ENCODE data around the gene GCAT. TPM values are rescaled to one million over a fixed set of nuclear protein-coding genes. Genes with fewer than 3 reads are reported as not detected.

GCAT gene
- total and polyA plus RNA-seq, 11 donors: 25.2 to 83.6 (median 39.7) TPM

GRCh38 chr22:37819105-37819433 lies 11.3 kb downstream of the GCAT start:
- WGBS, 4 donors: 38 to 46% (median 42%) methylated on average over 14 of the region's 14 CpGs
- Histone ChIP-seq H3K4me3 (peak overlapping the region in 11 of 12 donors; percentile 14 to 62 (median 47)), H3K36me3 (peaks cover 0 to 14% (median 8%) of the 10 kb centered on the region in 9 donors), H3K4me1 (peaks cover 2 to 20% (median 18%) of the 10 kb centered on the region in 12 donors), H3K27me3 (peaks cover 0 to 29% (median 5%) of the 10 kb centered on the region in 9 donors), H3K9me3 (no peaks in the 10 kb centered on the region), H3K27ac (no peak overlapping the region)
- ATAC-seq: peak in 2 of 4 donors; percentile 1
- intact Hi-C loops (cut with DNase I): loop anchor here in 7 of 10 donors (2.0 to 10.0 kb wide), 5 partner anchors 44 to 148 kb away; no protein-coding TSS in a partner anchor
- no peak for DNase-seq
- TF ChIP-seq CTCF (IDR thresholded peaks at IDR 0.05): no peak
- no peak for TF ChIP-seq POLR2A (IDR thresholded peaks at IDR 0.05)

GRCh38 chr22:37820350-37820749 lies 12.6 kb downstream of the GCAT start:
- no peak overlapping the region for H3K27ac ChIP-seq
- TF ChIP-seq POLR2A (IDR thresholded peaks at IDR 0.05): no peak
- TF ChIP-seq CTCF (IDR thresholded peaks at IDR 0.05): no peak
- DNase-seq: no peak
- peaks cover 0 to 13% (median 0%) of the 10 kb centered on the region in 9 donors for H3K36me3 ChIP-seq
- no peaks in the 10 kb centered on the region for H3K9me3 ChIP-seq
- no peak for ATAC-seq
- 90 to 92% (median 92%) methylated on average over 5 of the region's 5 CpGs for WGBS, 4 donors
- intact Hi-C loops (cut with DNase I): no loop called here
- no peak overlapping the region for H3K4me3 ChIP-seq
- peaks cover 2 to 30% (median 18%) of the 10 kb centered on the region in 12 donors for H3K4me1 ChIP-seq
- peaks cover 0 to 33% (median 5%) of the 10 kb centered on the region in 9 donors for H3K27me3 ChIP-seq

GRCh38 chr22:37822079-37822833 lies 14.5 kb downstream of the GCAT start:
- peaks cover 0 to 33% (median 5%) of the 10 kb centered on the region in 9 donors for H3K27me3 ChIP-seq
- intact Hi-C loops (cut with DNase I): no loop called here

GRCh38 chr22:37823134-37823985 lies 15.6 kb downstream of the GCAT start, which contains the start of gene GALR3:
Gene GALR3, plus strand, starts transcription at chr22:37823382. Its CDS starts 25 bp downstream, at chr22:37823407.
- H3K36me3 ChIP-seq: peaks cover 0 to 1% (median 0%) of the 10 kb centered on the region in 9 donors
- H3K27me3 ChIP-seq: peaks cover 0 to 32% (median 5%) of the 10 kb centered on the region in 9 donors
- DNase-seq: no peak
- WGBS, 4 donors: 69 to 76% (median 72%) methylated on average over 17 to 21 of the region's 21 CpGs
- no peak for ATAC-seq
- intact Hi-C loops (cut with DNase I): no loop called here
- peak within 1 kb of the TSS in 1 of 12 donors; percentile 51 for H3K4me3 ChIP-seq
- H3K9me3 ChIP-seq: no peaks in the 10 kb centered on the region
- H3K27ac ChIP-seq: no peak within 1 kb of the TSS
- TF ChIP-seq POLR2A (IDR thresholded peaks at IDR 0.05) (no peak), CTCF (IDR thresholded peaks at IDR 0.05) (no peak)
- H3K4me1 ChIP-seq: peaks cover 0 to 31% (median 11%) of the 10 kb centered on the region in 12 donors

More at GRCh38 chr22:37822079-37822833, 14.5 kb downstream of the GCAT start:
- DNase-seq (no peak), ATAC-seq (no peak)
- no peak for TF ChIP-seq POLR2A (IDR thresholded peaks at IDR 0.05)
- H3K4me3 ChIP-seq: no peak overlapping the region
- H3K4me1 ChIP-seq: peaks cover 2 to 37% (median 20%) of the 10 kb centered on the region in 12 donors
- H3K27ac ChIP-seq: no peak overlapping the region
- no peaks in the 10 kb centered on the region for H3K36me3 ChIP-seq
- no peaks in the 10 kb centered on the region for H3K9me3 ChIP-seq
- WGBS, 4 donors: 51 to 61% (median 59%) methylated on average over 8 of the region's 8 CpGs
